Esophagus muscularis mucosa (tissue), 4 donors: ENCODE results near the gene ULBP2. TPM values are rescaled to one million over a fixed set of nuclear protein-coding genes. Genes with fewer than 3 reads are reported as not detected.
"Not testable (repeated sequence)": the region's sequence is repeated elsewhere in the genome, so short reads cannot be mapped to it uniquely, and the experiment has no call there.

Experiments used
- DNase-seq: peaks from one replicate; pipeline ENCODE4 v3.0.0-alpha.2; 2017; ENCODE audit errors: extremely low spot score
- H3K27ac ChIP-seq, 4 donors: fragments of 200-600 bp; sonication (generic); replicated peaks in 1 of 4; 1 replicate in 3 of 4; 2 replicates in 1 of 4; pipeline ENCODE4 v1.5.1; 2016 to 2019; ENCODE audit warnings: mild to moderate bottlenecking in 1 of 4
- H3K27me3 ChIP-seq, 4 donors: fragments of 200-600 bp; sonication (generic); one replicate each; pipeline versions ENCODE4 v1.5.1 to v1.6.0; 2016 to 2019
- H3K36me3 ChIP-seq, 4 donors: fragments of 200-600 bp; sonication (generic); one replicate each; pipeline ENCODE4 v1.5.1; 2016 to 2019
- H3K4me1 ChIP-seq, 4 donors: fragments of 200-600 bp; sonication (generic); one replicate each; pipeline ENCODE4 v1.5.1; 2016 to 2019
- H3K4me3 ChIP-seq, 4 donors: fragments of 200-600 bp; sonication (generic); 1 replicate in 2 of 4; 2 replicates in 2 of 4; pipeline ENCODE4 v1.5.1; 2016 to 2019; ENCODE audit warnings: mild to moderate bottlenecking in 4 of 4, moderate library complexity in 1 of 4
- H3K9me3 ChIP-seq, 4 donors: fragments of 200-600 bp; sonication (generic); 1 replicate in 3 of 4; 2 replicates in 1 of 4; pipeline ENCODE4 v1.5.1; 2016 to 2019
- CTCF ChIP-seq, 3 experiments: fragments of 200-600 bp in 2 of 3; fragments of 450-650 bp in 1 of 3; sonication (generic) in 2 of 3; IDR thresholded peaks; one replicate each; pipeline ENCODE4 v1.5.1; 2017 to 2019; ENCODE audit warnings: antibody characterized with exemption in 3 of 3, mild to moderate bottlenecking in 2 of 3, moderate library complexity in 1 of 3
- EP300 ChIP-seq: sonication (generic); formaldehyde crosslinking; IDR thresholded peaks from one replicate; pipeline ENCODE4 v1.6.1; 2017; ENCODE audit warnings: antibody characterized with exemption
- POLR2A ChIP-seq: fragments of 450-650 bp; IDR thresholded peaks from one replicate; pipeline ENCODE4 v1.6.1; 2017; ENCODE audit warnings: antibody characterized with exemption, moderate library complexity, mild to moderate bottlenecking, low read depth
- POLR2AphosphoS5 ChIP-seq, 2 donors: sonication (generic); formaldehyde crosslinking; IDR thresholded peaks; one replicate each; pipeline ENCODE4 v1.6.1; 2017; ENCODE audit warnings: antibody characterized with exemption in 2 of 2
- WGBS: methylation state at CpG from one replicate; pipeline ENCODE4 v1.1.5; 2018; 5-methylcytosine and 5-hydroxymethylcytosine counted together
- intact Hi-C: fragments of 100-400 bp; cut with DNase I; formaldehyde crosslinking; loops from one replicate; pipeline ENCODE4 v1.15.1; 2023
- total RNA-seq, 4 donors: library from RNA; depleted of rRNA; stranded (reverse); fragments of >200 nt; gene quantifications; one replicate each; pipeline versions ENCODE4 v1.1.0 to v1.2.1, GENCODE V29; 2016

The ULBP2 gene
- total RNA-seq, 4 donors from 2014 or later, result 0.39 TPM; not detected in 3

- no peak for DNase-seq
- Histone ChIP-seq H3K27ac (no peak overlapping the region), H3K9me3 (no peaks in the 10 kb centered on the region), H3K27me3 (peaks cover 0 to 55% (median 10%) of the 10 kb centered on the region in 4 donors), H3K4me1 (no peaks in the 10 kb centered on the region), H3K4me3 (no peak overlapping the region), H3K36me3 (no peaks in the 10 kb centered on the region)
- intact Hi-C loops, result no loop called here
- WGBS, result 100% methylated on average over 1 of the region's 1 CpG
- TF ChIP-seq EP300 (no peak), POLR2AphosphoS5 (IDR thresholded peaks at IDR 0.05) (no peak), POLR2A (no peak), CTCF (IDR thresholded peaks at IDR 0.05) (no peak)
These were observed 6.2 kb downstream of the ULBP2 start for GRCh38 chr6:149948011-149948410.

- no peak overlapping the region for H3K27ac ChIP-seq
- H3K4me1 ChIP-seq, result peaks cover 0 to 2% (median 0%) of the 10 kb centered on the region in 4 donors
- WGBS, result 86% methylated on average over 5 of the region's 5 CpGs
- H3K9me3 ChIP-seq, result no peaks in the 10 kb centered on the region
- H3K4me3 ChIP-seq, result no peak overlapping the region
- peaks cover 0 to 56% (median 14%) of the 10 kb centered on the region in 4 donors for H3K27me3 ChIP-seq
- TF ChIP-seq POLR2A (no peak), POLR2AphosphoS5 (IDR thresholded peaks at IDR 0.05) (no peak), EP300 (no peak)
- no peak for DNase-seq
- no peaks in the 10 kb centered on the region for H3K36me3 ChIP-seq
- intact Hi-C loops, result no loop called here
These were observed 6.8 kb downstream of the ULBP2 start for GRCh38 chr6:149948616-149949015.

GRCh38 chr6:149950423-149950822, 8.6 kb downstream of the ULBP2 start:
- 43% methylated on average over 8 of the region's 8 CpGs for WGBS

DNA sequence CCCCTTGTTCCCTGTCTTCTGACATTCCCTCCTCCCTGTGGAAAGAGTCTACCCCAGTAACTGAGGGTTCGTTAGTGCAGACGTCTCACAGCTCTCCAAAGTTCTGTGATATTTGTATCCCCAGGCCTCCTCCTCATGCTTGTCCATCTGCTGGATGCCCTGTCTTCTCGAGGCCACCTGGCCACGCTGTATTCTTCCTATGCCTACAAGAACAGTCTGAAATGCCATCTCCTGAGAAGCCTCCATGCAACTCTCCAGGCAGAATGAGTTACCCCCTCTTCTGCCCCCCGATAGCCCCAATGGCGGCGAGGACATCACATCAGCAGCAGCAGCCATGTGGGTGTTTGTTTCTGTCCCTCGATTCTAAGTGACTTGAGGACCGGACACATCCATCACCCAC, 9.3 kb downstream of the ULBP2 start:
- Histone ChIP-seq H3K4me3 (no peak overlapping the region), H3K4me1 (peaks cover 0 to 12% (median 7%) of the 10 kb centered on the region in 4 donors), H3K27ac (no peak overlapping the region), H3K27me3 (peaks cover 0 to 78% (median 23%) of the 10 kb centered on the region in 4 donors), H3K9me3 (no peaks in the 10 kb centered on the region), H3K36me3 (no peaks in the 10 kb centered on the region)
- no peak for DNase-seq
- intact Hi-C loops, result no loop called here
- 78% methylated on average over 5 of the region's 9 CpGs for WGBS
- TF ChIP-seq POLR2AphosphoS5 (IDR thresholded peaks at IDR 0.05), result no peak
- no peak for TF ChIP-seq POLR2A
- no peak for TF ChIP-seq EP300

More at GRCh38 chr6:149950423-149950822, 8.6 kb downstream of the ULBP2 start:
- no peaks in the 10 kb centered on the region for H3K9me3 ChIP-seq
- TF ChIP-seq EP300, result no peak
- no peak for TF ChIP-seq POLR2A
- TF ChIP-seq POLR2AphosphoS5 (IDR thresholded peaks at IDR 0.05), result no peak
- TF ChIP-seq CTCF (IDR thresholded peaks at IDR 0.05), result no peak
- no peaks in the 10 kb centered on the region for H3K36me3 ChIP-seq
- no peak overlapping the region for H3K4me3 ChIP-seq
- intact Hi-C loops, result no loop called here
- DNase-seq, result no peak
- peaks cover 0 to 72% (median 19%) of the 10 kb centered on the region in 4 donors for H3K27me3 ChIP-seq
- H3K4me1 ChIP-seq, result peaks cover 0 to 12% (median 7%) of the 10 kb centered on the region in 4 donors
- no peak overlapping the region for H3K27ac ChIP-seq

DNA sequence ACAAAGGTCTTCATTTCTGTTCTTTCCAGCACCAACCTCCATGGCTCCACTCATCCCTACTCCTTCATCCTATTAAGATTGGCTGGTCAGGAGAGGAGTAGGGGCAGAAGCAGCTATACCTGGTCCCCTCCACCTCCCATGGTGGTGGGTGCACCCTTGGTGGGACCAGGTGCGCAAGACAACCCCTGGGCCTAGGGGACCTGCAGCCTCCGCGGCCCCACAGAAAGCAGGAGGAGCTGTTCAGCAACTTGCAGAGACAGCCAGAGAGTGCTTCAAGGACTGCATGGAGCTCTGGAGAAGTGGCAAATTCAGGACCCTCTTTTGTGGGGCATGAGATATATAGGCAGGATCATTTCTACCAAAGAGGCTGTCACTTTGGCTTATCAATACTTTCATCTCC, 9.8 kb downstream of the ULBP2 start:
- 73% methylated on average over 3 of the region's 3 CpGs for WGBS
- H3K4me1 ChIP-seq, result peaks cover 0 to 12% (median 7%) of the 10 kb centered on the region in 4 donors
- no peak for DNase-seq
- intact Hi-C loops, result no loop called here
- no peak for TF ChIP-seq CTCF (IDR thresholded peaks at IDR 0.05)
- no peak for TF ChIP-seq POLR2AphosphoS5 (IDR thresholded peaks at IDR 0.05)
- no peak for TF ChIP-seq POLR2A
- no peak for TF ChIP-seq EP300
- H3K36me3 ChIP-seq, result no peaks in the 10 kb centered on the region
- H3K27me3 ChIP-seq, result peaks cover 0 to 84% (median 23%) of the 10 kb centered on the region in 4 donors
- H3K4me3 ChIP-seq, result no peak overlapping the region
- no peak overlapping the region for H3K27ac ChIP-seq
- H3K9me3 ChIP-seq, result no peaks in the 10 kb centered on the region

DNA sequence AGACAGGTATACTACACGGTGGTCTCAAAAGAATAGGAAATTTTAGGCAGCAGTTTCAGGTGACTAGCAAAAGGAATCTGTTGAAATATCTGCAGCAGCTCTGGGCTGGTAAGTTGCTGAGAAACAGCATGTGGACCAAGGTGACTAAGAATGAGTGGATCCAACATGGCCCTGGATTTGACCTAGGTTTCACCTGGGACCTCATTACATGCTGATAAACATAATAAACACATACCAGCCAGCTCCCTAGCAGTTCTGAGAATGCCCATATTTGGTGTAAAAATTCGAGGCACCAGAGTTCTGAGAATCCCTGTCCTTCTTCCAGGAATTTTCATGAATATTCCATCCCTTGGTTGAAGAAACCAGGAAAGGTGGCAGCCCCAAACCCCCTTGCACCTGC, 11.6 kb downstream of the ULBP2 start:
- 42% methylated on average over 2 of the region's 2 CpGs for WGBS
- H3K9me3 ChIP-seq, H3K27ac ChIP-seq, DNase-seq, H3K36me3 ChIP-seq, H3K4me3 ChIP-seq, intact Hi-C loops: not testable (repeated sequence)
- Histone ChIP-seq H3K27me3 (peaks cover 0 to 90% (median 23%) of the 10 kb centered on the region in 4 donors), H3K4me1 (peaks cover 0 to 12% (median 7%) of the 10 kb centered on the region in 4 donors)

- H3K4me3 ChIP-seq, H3K9me3 ChIP-seq, H3K36me3 ChIP-seq, DNase-seq, intact Hi-C loops, H3K27ac ChIP-seq: not testable (repeated sequence)
- WGBS, result 4% methylated on average over 3 of the region's 10 CpGs
- peaks cover 0 to 91% (median 23%) of the 10 kb centered on the region in 4 donors for H3K27me3 ChIP-seq
- peaks cover 0 to 12% (median 7%) of the 10 kb centered on the region in 4 donors for H3K4me1 ChIP-seq
These were observed 12.1 kb downstream of the ULBP2 start for GRCh38 chr6:149953934-149954327.

DNA sequence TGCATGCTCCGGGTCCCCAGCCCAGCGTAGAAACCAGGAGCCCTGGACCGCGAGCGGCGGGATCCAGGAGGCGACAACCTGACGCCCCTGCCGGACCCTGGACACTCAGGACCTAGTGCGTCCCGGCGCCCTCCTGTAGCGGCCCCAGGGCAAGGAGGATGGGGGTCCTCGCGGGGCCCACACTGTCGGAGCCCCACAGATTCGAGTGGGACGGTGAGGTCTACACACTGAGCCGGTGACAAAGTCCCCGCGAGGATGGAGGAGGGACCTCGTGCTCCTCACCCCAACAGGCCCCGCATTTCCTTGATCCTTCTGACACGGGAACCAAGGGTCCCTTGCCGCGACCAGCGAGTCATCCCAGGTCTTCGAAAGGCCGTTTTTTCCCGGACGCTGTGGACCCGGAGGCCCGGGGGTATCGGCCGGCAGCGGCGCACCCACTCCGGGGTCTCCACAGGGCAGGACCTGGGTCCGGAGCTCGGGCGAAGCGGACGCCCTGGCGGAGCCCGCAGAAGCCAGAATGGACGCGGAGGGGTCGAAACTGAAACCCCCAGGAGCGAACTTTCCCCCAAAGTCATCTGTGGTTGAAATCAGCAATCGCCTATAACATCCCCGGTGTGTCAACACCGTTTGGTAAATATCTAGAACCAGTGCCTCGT, 12.6 kb downstream of the ULBP2 start:
- intact Hi-C loops, H3K9me3 ChIP-seq, DNase-seq, H3K4me3 ChIP-seq, H3K27ac ChIP-seq, H3K36me3 ChIP-seq: not testable (repeated sequence)
- no CpG with 5 or more reads among the region's 53 CpGs for WGBS
- Histone ChIP-seq H3K27me3 (peaks cover 0 to 92% (median 23%) of the 10 kb centered on the region in 4 donors), H3K4me1 (peaks cover 0 to 12% (median 7%) of the 10 kb centered on the region in 4 donors)

GRCh38 chr6:149954984-149955653, 13.3 kb downstream of the ULBP2 start:
- H3K27ac ChIP-seq, H3K36me3 ChIP-seq, DNase-seq, H3K9me3 ChIP-seq, H3K4me3 ChIP-seq, intact Hi-C loops: not testable (repeated sequence)
- 14% methylated on average over 13 of the region's 21 CpGs for WGBS
- H3K27me3 ChIP-seq, result peaks cover 0 to 92% (median 23%) of the 10 kb centered on the region in 4 donors
- H3K4me1 ChIP-seq, result peaks cover 0 to 12% (median 7%) of the 10 kb centered on the region in 4 donors
